Sigmoid colon (tissue), 7 donors: Measurements from ENCODE around the gene CAMK2N2. TPM values are rescaled to one million over a fixed set of nuclear protein-coding genes. Genes with fewer than 3 reads are reported as not detected.

Source experiments
- DNase-seq: peaks from one replicate; pipeline ENCODE4 v3.0.0-alpha.2; 2019
- H3K27ac ChIP-seq, 4 donors: fragments of 200-600 bp; sonication (generic); one replicate each; pipeline ENCODE4 v1.5.1; 2016 to 2019; ENCODE audit warnings: mild to moderate bottlenecking in 1 of 4
- H3K27me3 ChIP-seq, 3 donors: fragments of 200-600 bp; sonication (generic); one replicate each; pipeline ENCODE4 v1.5.1; 2019; ENCODE audit warnings: mild to moderate bottlenecking in 1 of 3
- H3K36me3 ChIP-seq, 4 donors: fragments of 200-600 bp; sonication (generic); one replicate each; pipeline ENCODE4 v1.5.1; 2016 to 2019
- H3K4me1 ChIP-seq, 4 donors: fragments of 200-600 bp; sonication (generic); one replicate each; pipeline ENCODE4 v1.5.1; 2017 to 2019
- H3K4me3 ChIP-seq, 4 donors: fragments of 200-600 bp; sonication (generic); one replicate each; pipeline ENCODE4 v1.5.1; 2017 to 2019; ENCODE audit warnings: mild to moderate bottlenecking in 2 of 4, moderate library complexity in 1 of 4
- H3K9me3 ChIP-seq, 4 donors: fragments of 200-600 bp in 3 of 4; sonication (generic) in 3 of 4; one replicate each; pipeline versions ENCODE4 v1.5.1 to v1.6.1; 2013 to 2019
- EP300 ChIP-seq, 4 donors: sonication (generic); formaldehyde crosslinking; IDR thresholded peaks; one replicate each; pipeline ENCODE4 v1.6.1; 2017; ENCODE audit warnings: antibody characterized with exemption in 4 of 4
- POLR2A ChIP-seq, 2 donors: fragments of 450-650 bp; IDR thresholded peaks; one replicate each; pipeline ENCODE4 v1.6.1; 2016; ENCODE audit warnings: antibody characterized with exemption in 2 of 2, mild to moderate bottlenecking in 2 of 2, moderate library complexity in 2 of 2
- POLR2AphosphoS5 ChIP-seq, 4 donors: sonication (generic); formaldehyde crosslinking; IDR thresholded peaks; one replicate each; pipeline ENCODE4 v1.6.1; 2017; ENCODE audit warnings: antibody characterized with exemption in 4 of 4
- WGBS, 2 donors: extraction: QIAGEN DNeasy Blood & Tissue Kit; methylation state at CpG; one replicate each; pipeline ENCODE4 v1.1.7; 2013; 5-methylcytosine and 5-hydroxymethylcytosine counted together
- intact Hi-C: fragments of 100-400 bp; cut with DNase I; formaldehyde crosslinking; loops from one replicate; pipeline ENCODE4 v1.15.1; 2023
- polyA plus RNA-seq, 3 donors: library from polyadenylated mRNA; stranded (reverse); fragments of 200-250 nt; gene quantifications; one replicate each; pipeline ENCODE4 v1.2.3, GENCODE V29; 2013
- total RNA-seq, 4 donors: library from RNA; depleted of rRNA; stranded (reverse); fragments of >200 nt; gene quantifications; one replicate each; pipeline ENCODE4 v1.1.0, GENCODE V29; 2016
- TF ChIP-seq, protein P1 (sequence below), 4 experiments: fragments of 450-650 bp in 3 of 4; fragments of 200-600 bp in 1 of 4; IDR thresholded peaks; one replicate each; pipeline ENCODE4 v1.5.1; 2016 to 2019; ENCODE audit warnings: antibody characterized with exemption in 4 of 4, mild to moderate bottlenecking in 3 of 4, moderate library complexity in 2 of 4
- donor health status: healthy with polysubstance abuse.
- donor health status: Bipolar disorder and iron deficiency.
- donor health status: healthy.

CAMK2N2 gene
- total and polyA plus RNA-seq, 7 donors: 0.28 to 0.71 TPM; not detected in 5

DNA sequence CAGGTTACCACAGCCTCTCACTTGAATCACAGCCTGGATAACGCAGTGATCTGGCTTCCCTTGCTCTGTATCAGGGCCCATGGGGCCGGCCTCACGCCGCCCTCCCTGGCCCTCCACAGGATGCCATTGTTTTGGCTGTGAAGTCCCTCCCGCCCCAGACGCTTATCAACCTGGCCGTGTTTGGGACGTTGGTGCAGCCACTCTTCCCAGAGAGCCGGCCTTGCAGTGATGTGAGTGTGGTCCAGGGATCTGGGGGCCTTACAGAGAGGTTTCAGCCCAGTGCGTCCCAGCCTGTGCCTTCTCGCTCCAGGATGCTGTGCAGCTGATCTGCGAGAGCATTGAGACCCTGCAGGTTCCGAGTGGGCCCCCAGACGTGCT is 25.3 kb downstream of the CAMK2N2 start:
- Histone ChIP-seq H3K27ac (no peak overlapping the region), H3K36me3 (no peaks in the 10 kb centered on the region), H3K27me3 (peaks cover 10 to 51% (median 31%) of the 10 kb centered on the region in 3 donors), H3K4me3 (no peak overlapping the region), H3K9me3 (no peaks in the 10 kb centered on the region), H3K4me1 (peaks cover 0 to under 1% (median 0%) of the 10 kb centered on the region in 4 donors)
- intact Hi-C loops: no loop called here
- 75 to 87% methylated on average over 14 of the region's 14 CpGs for WGBS, 2 donors
- no peak for TF ChIP-seq EP300 (IDR thresholded peaks at IDR 0.05)
- TF ChIP-seq POLR2A (IDR thresholded peaks at IDR 0.05): no peak
- TF ChIP-seq POLR2AphosphoS5 (IDR thresholded peaks at IDR 0.05): no peak
- TF ChIP-seq, protein P1, sequence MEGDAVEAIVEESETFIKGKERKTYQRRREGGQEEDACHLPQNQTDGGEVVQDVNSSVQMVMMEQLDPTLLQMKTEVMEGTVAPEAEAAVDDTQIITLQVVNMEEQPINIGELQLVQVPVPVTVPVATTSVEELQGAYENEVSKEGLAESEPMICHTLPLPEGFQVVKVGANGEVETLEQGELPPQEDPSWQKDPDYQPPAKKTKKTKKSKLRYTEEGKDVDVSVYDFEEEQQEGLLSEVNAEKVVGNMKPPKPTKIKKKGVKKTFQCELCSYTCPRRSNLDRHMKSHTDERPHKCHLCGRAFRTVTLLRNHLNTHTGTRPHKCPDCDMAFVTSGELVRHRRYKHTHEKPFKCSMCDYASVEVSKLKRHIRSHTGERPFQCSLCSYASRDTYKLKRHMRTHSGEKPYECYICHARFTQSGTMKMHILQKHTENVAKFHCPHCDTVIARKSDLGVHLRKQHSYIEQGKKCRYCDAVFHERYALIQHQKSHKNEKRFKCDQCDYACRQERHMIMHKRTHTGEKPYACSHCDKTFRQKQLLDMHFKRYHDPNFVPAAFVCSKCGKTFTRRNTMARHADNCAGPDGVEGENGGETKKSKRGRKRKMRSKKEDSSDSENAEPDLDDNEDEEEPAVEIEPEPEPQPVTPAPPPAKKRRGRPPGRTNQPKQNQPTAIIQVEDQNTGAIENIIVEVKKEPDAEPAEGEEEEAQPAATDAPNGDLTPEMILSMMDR (IDR thresholded peaks at IDR 0.05): no peak
- no peak for DNase-seq

DNA sequence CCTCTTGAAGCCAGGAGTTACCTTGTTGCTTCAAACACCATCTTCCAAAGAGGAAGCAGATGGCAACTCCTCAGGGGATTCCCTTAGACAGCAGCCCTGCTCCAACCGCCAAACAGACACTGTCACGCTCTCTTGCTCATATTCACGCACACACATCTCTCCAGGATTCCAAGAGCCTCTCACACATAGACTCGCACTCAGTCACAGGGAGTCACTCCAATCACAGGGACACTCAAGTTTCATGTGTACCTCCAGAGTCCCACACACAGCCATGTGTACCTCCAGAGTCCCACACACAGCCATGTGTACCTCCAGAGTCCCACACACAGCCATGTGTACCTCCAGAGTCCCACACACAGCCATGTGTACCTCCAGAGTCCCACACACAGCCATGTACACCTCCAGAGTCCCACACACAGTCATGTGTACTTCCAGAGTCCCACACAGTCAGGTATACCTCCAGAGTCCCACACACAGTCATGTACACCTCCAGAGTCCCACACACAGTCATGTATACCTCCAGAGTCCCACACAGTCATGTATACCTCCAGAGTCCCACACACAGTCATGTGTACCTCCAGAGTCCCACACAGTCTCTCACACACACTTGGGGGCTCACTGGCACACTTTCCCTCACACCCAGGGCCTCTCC is 25.8 kb downstream of the CAMK2N2 start:
- Histone ChIP-seq H3K27me3 (peaks cover 15 to 51% (median 31%) of the 10 kb centered on the region in 3 donors), H3K4me3 (no peak overlapping the region), H3K9me3 (no peaks in the 10 kb centered on the region), H3K4me1 (peaks cover 0 to 5% (median 5%) of the 10 kb centered on the region in 4 donors), H3K36me3 (no peaks in the 10 kb centered on the region), H3K27ac (no peak overlapping the region)
- intact Hi-C loops: no loop called here
- DNase-seq: no peak
- 76 to 88% methylated on average over 4 of the region's 4 CpGs for WGBS, 2 donors
- TF ChIP-seq POLR2AphosphoS5 (IDR thresholded peaks at IDR 0.05) (no peak), POLR2A (IDR thresholded peaks at IDR 0.05) (no peak), EP300 (IDR thresholded peaks at IDR 0.05) (no peak)
- TF ChIP-seq, protein P1 (IDR thresholded peaks at IDR 0.05): no peak

DNA sequence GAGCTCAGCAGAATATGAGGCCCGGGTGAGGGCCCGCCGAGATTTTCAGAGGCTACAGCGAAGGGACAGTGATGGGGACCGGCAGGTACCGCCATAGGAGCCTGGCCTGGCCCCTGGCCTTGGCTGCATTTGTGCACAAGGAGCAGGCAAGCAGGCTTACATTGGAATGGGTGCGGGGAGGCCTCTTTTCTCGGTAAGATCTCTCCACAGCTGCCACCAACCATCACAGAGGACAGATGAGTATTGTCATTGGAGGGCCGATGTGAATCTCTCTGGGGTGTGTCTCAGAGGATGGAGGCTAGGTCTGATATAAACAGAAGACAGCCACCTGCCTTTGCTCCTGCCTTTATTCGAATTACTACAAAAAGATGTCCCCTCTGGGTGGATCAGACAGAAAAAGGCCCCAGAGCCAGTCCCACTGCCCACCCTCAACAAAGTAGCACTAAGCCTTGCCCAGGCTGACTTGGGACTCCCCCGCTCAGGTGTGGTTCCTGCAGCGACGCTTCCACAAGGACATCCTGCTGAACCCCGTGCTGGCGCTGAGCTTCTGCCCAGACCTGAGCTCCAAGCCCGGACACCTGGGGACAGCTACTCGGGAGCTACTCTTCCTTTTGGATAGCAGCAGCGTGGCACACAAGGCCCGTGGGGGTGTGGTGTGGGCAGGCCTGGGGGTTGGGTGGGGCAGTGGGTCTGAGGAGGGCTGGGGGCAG is 26.5 kb downstream of the CAMK2N2 start:
- no peak overlapping the region for H3K4me3 ChIP-seq
- peaks cover 21 to 56% (median 34%) of the 10 kb centered on the region in 3 donors for H3K27me3 ChIP-seq
- intact Hi-C loops: no loop called here
- no peak overlapping the region for H3K27ac ChIP-seq
- TF ChIP-seq POLR2AphosphoS5 (IDR thresholded peaks at IDR 0.05): no peak
- TF ChIP-seq, protein P1 (IDR thresholded peaks at IDR 0.05): no peak
- TF ChIP-seq EP300 (IDR thresholded peaks at IDR 0.05): no peak
- no peak for TF ChIP-seq POLR2A (IDR thresholded peaks at IDR 0.05)
- DNase-seq: no peak
- no peaks in the 10 kb centered on the region for H3K9me3 ChIP-seq
- no peaks in the 10 kb centered on the region for H3K36me3 ChIP-seq
- 89 to 90% methylated on average over 19 of the region's 19 CpGs for WGBS, 2 donors
- H3K4me1 ChIP-seq: peaks cover 0 to 12% (median 12%) of the 10 kb centered on the region in 4 donors

DNA sequence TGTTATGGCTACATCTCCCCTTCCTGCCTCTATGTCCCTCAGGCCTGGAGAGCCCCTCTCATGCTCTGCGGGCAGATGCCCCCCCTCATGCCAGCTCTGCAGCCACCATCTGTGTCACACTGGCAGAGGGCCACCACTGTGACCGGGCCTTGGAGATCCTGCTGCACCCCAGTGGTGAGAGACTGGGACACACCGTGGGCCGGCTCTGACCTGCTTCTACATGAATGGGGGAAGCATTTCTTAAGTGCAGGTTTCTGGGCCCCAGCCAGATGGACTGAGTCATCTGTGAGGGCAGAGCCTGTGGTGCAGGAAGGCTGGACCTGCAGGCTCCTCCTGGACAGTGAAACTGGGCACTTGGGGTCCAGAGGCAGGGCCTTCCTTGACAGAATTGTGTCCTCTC is 27.1 kb downstream of the CAMK2N2 start:
- no peaks in the 10 kb centered on the region for H3K9me3 ChIP-seq
- H3K4me1 ChIP-seq: peaks cover 0 to 18% (median 18%) of the 10 kb centered on the region in 4 donors
- intact Hi-C loops: no loop called here
- no peak for DNase-seq
- 42 to 55% methylated on average over 4 of the region's 4 CpGs for WGBS, 2 donors
- no peaks in the 10 kb centered on the region for H3K36me3 ChIP-seq
- H3K4me3 ChIP-seq: no peak overlapping the region
- no peak overlapping the region for H3K27ac ChIP-seq
- H3K27me3 ChIP-seq: peaks cover 28 to 57% (median 34%) of the 10 kb centered on the region in 3 donors
- TF ChIP-seq EP300 (IDR thresholded peaks at IDR 0.05) (no peak), POLR2AphosphoS5 (IDR thresholded peaks at IDR 0.05) (no peak), POLR2A (IDR thresholded peaks at IDR 0.05) (no peak)
- TF ChIP-seq, protein P1 (IDR thresholded peaks at IDR 0.05): no peak
